A549 (cell line): Measurements from ENCODE around the gene CACNA1E. TPM values are rescaled to one million over a fixed set of nuclear protein-coding genes. Genes with fewer than 3 reads are reported as not detected.

Experiments used
- ATAC-seq, 2 experiments: fragments of 200-7000 bp in 1 of 2; fragments of >200 bp in 1 of 2; cut with Nextera tagmentation in 1 of 2; cut with Tn5 transposase in 1 of 2; 3 replicates each; pipeline versions ENCODE4 v1.8.0 to v1.9.1; 2018 to 2020; ENCODE audit warnings: mild to moderate bottlenecking in 1 of 2, moderate library complexity in 1 of 2
- CTCF ChIA-PET: fragments of 300-600 bp; sonication (Branson Sonifier 250); formaldehyde crosslinking; extraction: SDS; loops from one replicate; lab custom pipeline; 2021; ENCODE audit warnings: antibody characterized with exemption, inconsistent platforms; lab: Yijun Ruan, JAX
- POLR2A ChIA-PET: fragments of 350-600 bp; formaldehyde crosslinking; extraction: SDS; loops from one replicate; lab custom pipeline; 2021; ENCODE audit warnings: antibody characterized with exemption, inconsistent platforms; lab: Yijun Ruan, JAX
- DNase-seq, 2 experiments: peaks; one replicate each; pipeline versions ENCODE4 v3.0.0 to v3.0.0-alpha.2; 2011 to 2016; ENCODE audit warnings: low read depth in 1 of 2, low spot score in 1 of 2
- FAIRE-seq: peaks from 2 replicates; lab custom pipeline; 2011; peaks lifted over from hg19 to GRCh38; lab: Jason Lieb, UNC
- H3K27ac ChIP-seq, 2 experiments: fragments of >200 bp; sonication (Bioruptor Twin); formaldehyde crosslinking; 3 replicates each; pipeline ENCODE4 v1.5.1; 2016 to 2017
- H3K4me1 ChIP-seq: fragments of >200 bp; sonication (Bioruptor Twin); formaldehyde crosslinking; 3 replicates; pipeline ENCODE4 v1.6.1; 2016
- H3K4me2 ChIP-seq: fragments of >200 bp; sonication (Bioruptor Twin); formaldehyde crosslinking; 3 replicates; pipeline ENCODE4 v1.6.1; 2016
- H3K4me3 ChIP-seq: fragments of >200 bp; sonication (Bioruptor Twin); formaldehyde crosslinking; 3 replicates; pipeline ENCODE4 v1.5.1; 2016
- H3K9me3 ChIP-seq: fragments of >200 bp; sonication (Bioruptor Twin); formaldehyde crosslinking; 3 replicates; pipeline ENCODE4 v1.6.1; 2016
- CBX8 ChIP-seq: fragments of 200-600 bp; sonication (generic); IDR thresholded peaks from 2 replicates; pipeline ENCODE4 v1.6.1; 2016
- CEBPB ChIP-seq, 2 experiments: fragments of >200 bp in 1 of 2; sonication (Bioruptor Twin) in 1 of 2; formaldehyde crosslinking in 1 of 2; IDR thresholded peaks; 2 replicates each; pipeline ENCODE4 v1.6.1; 2012 to 2016
- CHD4 ChIP-seq: fragments of 200-600 bp; sonication (generic); IDR thresholded peaks from 2 replicates; pipeline ENCODE4 v1.6.1; 2016; ENCODE audit warnings: antibody characterized with exemption, mild to moderate bottlenecking, borderline replicate concordance
- EHMT2 ChIP-seq: fragments of 200-600 bp; sonication (generic); IDR thresholded peaks from 2 replicates; pipeline ENCODE4 v1.6.1; 2016; ENCODE audit warnings: antibody characterized with exemption, low read depth, mild to moderate bottlenecking, moderate library complexity
- ELK1 ChIP-seq: fragments of 150-350 bp; IDR thresholded peaks from 2 replicates; pipeline ENCODE4 v1.6.1; 2014; ENCODE audit warnings: low read depth, mild to moderate bottlenecking, low read length
- FOSL2 ChIP-seq, 2 experiments: fragments of 450-650 bp in 1 of 2; fragments of >200 bp in 1 of 2; sonication (Bioruptor Twin) in 1 of 2; formaldehyde crosslinking; IDR thresholded peaks; 2 replicates each; pipeline versions ENCODE4 v1.5.0 to v1.6.1; 2016 to 2020; ENCODE audit warnings: mild to moderate bottlenecking in 1 of 2, moderate library complexity in 1 of 2
- HOXB5 ChIP-seq: fragments of 250-450 bp; sonication (Bioruptor Pico); IDR thresholded peaks from 2 replicates; pipeline ENCODE4 v1.5.0; 2020; ENCODE audit warnings: mild to moderate bottlenecking, moderate library complexity
- KDM1A ChIP-seq: fragments of 200-600 bp; sonication (generic); IDR thresholded peaks from 2 replicates; pipeline ENCODE4 v1.6.1; 2016; ENCODE audit warnings: low read depth, mild to moderate bottlenecking
- KDM5A ChIP-seq: fragments of 200-600 bp; sonication (generic); IDR thresholded peaks from 2 replicates; pipeline ENCODE4 v1.6.1; 2016; ENCODE audit warnings: antibody characterized with exemption, mild to moderate bottlenecking
- MAZ ChIP-seq: fragments of 150-350 bp; IDR thresholded peaks from 2 replicates; pipeline ENCODE4 v1.6.1; 2014; ENCODE audit warnings: antibody characterized with exemption, low read depth, low read length, borderline replicate concordance
- NR3C1 ChIP-seq: fragments of >200 bp; sonication (Bioruptor Twin); formaldehyde crosslinking; IDR thresholded peaks from 3 replicates; pipeline ENCODE4 v1.6.1; 2017
- PHF8 ChIP-seq: fragments of 200-600 bp; sonication (generic); IDR thresholded peaks from 2 replicates; pipeline ENCODE4 v1.6.1; 2016; ENCODE audit warnings: low read depth, mild to moderate bottlenecking, antibody characterized with exemption, moderate library complexity, borderline replicate concordance
- POLR2AphosphoS2 ChIP-seq: conservative IDR thresholded peaks from 2 replicates; pipeline ENCODE4 v1.6.1; 2012; ENCODE audit warnings: low read length, improper control_type of control experiment, inconsistent platforms
- RAD21 ChIP-seq, 2 experiments: fragments of >200 bp in 1 of 2; sonication (Bioruptor Twin) in 1 of 2; formaldehyde crosslinking in 1 of 2; IDR thresholded peaks in 1 of 2; conservative IDR thresholded peaks in 1 of 2; 2 replicates in 1 of 2; 3 replicates in 1 of 2; pipeline ENCODE4 v1.6.1; 2012 to 2018; ENCODE audit warnings: inconsistent platforms in 1 of 2
- RCOR1 ChIP-seq: fragments of 150-350 bp; IDR thresholded peaks from 2 replicates; pipeline ENCODE4 v1.6.1; 2014; ENCODE audit warnings: antibody characterized with exemption, low read length, low read depth
- REST ChIP-seq: fragments of 200-600 bp; sonication (generic); IDR thresholded peaks from 2 replicates; pipeline ENCODE4 v1.6.1; 2016; ENCODE audit warnings: antibody characterized with exemption, mild to moderate bottlenecking, moderate library complexity
- RNF2 ChIP-seq: fragments of 200-600 bp; sonication (generic); IDR thresholded peaks from 2 replicates; pipeline ENCODE4 v1.6.1; 2016; ENCODE audit warnings: low read depth, mild to moderate bottlenecking, antibody characterized with exemption, moderate library complexity, borderline replicate concordance
- SMC3 ChIP-seq: fragments of >200 bp; sonication (Bioruptor Twin); formaldehyde crosslinking; IDR thresholded peaks from 3 replicates; pipeline ENCODE4 v1.6.1; 2018; ENCODE audit warnings: inconsistent platforms
- SREBF2 ChIP-seq: fragments of 450-650 bp; IDR thresholded peaks from 2 replicates; pipeline ENCODE4 v1.6.1; 2014; ENCODE audit warnings: mild to moderate bottlenecking, moderate library complexity
- TP53 ChIP-seq: fragments of 250-450 bp; sonication (Bioruptor Pico); IDR thresholded peaks from 2 replicates; pipeline ENCODE4 v1.5.0; 2021; ENCODE audit warnings: mild to moderate bottlenecking, moderate library complexity
- ZC3H11A ChIP-seq: fragments of 450-650 bp; IDR thresholded peaks from 2 replicates; pipeline ENCODE4 v1.6.1; 2014; ENCODE audit warnings: antibody characterized with exemption, mild to moderate bottlenecking
- ZSCAN20 ChIP-seq: fragments of 250-450 bp; sonication (Bioruptor Pico); IDR thresholded peaks from 2 replicates; pipeline ENCODE4 v1.8.0; 2022; ENCODE audit warnings: mild to moderate bottlenecking, moderate library complexity
- WGBS: methylation state at CpG from one replicate; pipeline ENCODE4 v1.1.6; 2017; ENCODE audit errors: missing lambda C conversion rate; 5-methylcytosine and 5-hydroxymethylcytosine counted together
- polyA plus RNA-seq, 4 experiments: library from polyadenylated mRNA; depleted of rRNA in 3 of 4; stranded (reverse); fragments of >200 nt; fragmentation: RNase III in 1 of 4; extraction: RNeasy Plus Mini Kit Qiagen cat#74134 plus additional on column Dnase treatment in 1 of 4; gene quantifications; 2 replicates in 3 of 4; 3 replicates in 1 of 4; pipeline ENCODE4 v1.2.3, GENCODE V29; 2011 to 2017
- TF ChIP-seq, protein P1 (sequence below): fragments of 250-450 bp; sonication (Bioruptor Pico); IDR thresholded peaks from 2 replicates; pipeline ENCODE4 v1.5.0; 2020; ENCODE audit warnings: low read depth, mild to moderate bottlenecking, moderate library complexity
- TF ChIP-seq, protein P2 (sequence below): IDR thresholded peaks from 2 replicates; pipeline ENCODE4 v1.6.1; 2012
- TF ChIP-seq, protein P3 (sequence below): IDR thresholded peaks from 2 replicates; pipeline ENCODE4 v1.6.1; 2012

The CACNA1E gene
- polyA plus RNA-seq, 2 of the 4 experiments (the other 2 are of a cell fraction): 0.01 TPM; not detected in 1

GRCh38 chr1:181817091-181817490, 333.8 kb downstream of the CACNA1E start:
- Histone ChIP-seq H3K4me1 (no peaks in the 10 kb centered on the region), H3K4me2 (no peak overlapping the region), H3K9me3 (no peaks in the 10 kb centered on the region), H3K27ac (no peak overlapping the region), H3K4me3 (no peak overlapping the region)
- CTCF ChIA-PET: interaction anchor here (0.8 kb wide), 1 partner anchor 11 kb away, joined by 3 read pairs; no protein-coding TSS in a partner anchor
- DNase-seq: no peak
- FAIRE-seq: no peak
- POLR2A ChIA-PET: no interaction called here
- TF ChIP-seq SREBF2 (no peak), NR3C1 (no peak), CEBPB (IDR thresholded peaks at IDR 0.05) (no peak), KDM5A (no peak), CHD4 (no peak), CBX8 (no peak), EHMT2 (no peak), ZSCAN20 (CRISPR knock-in tag) (no peak), ELK1 (no peak), ZC3H11A (no peak), RCOR1 (no peak), PHF8 (no peak)
- TF ChIP-seq, protein P1, sequence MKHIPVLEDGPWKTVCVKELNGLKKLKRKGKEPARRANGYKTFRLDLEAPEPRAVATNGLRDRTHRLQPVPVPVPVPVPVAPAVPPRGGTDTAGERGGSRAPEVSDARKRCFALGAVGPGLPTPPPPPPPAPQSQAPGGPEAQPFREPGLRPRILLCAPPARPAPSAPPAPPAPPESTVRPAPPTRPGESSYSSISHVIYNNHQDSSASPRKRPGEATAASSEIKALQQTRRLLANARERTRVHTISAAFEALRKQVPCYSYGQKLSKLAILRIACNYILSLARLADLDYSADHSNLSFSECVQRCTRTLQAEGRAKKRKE (CRISPR knock-in tag): no peak
- TF ChIP-seq, protein P2, sequence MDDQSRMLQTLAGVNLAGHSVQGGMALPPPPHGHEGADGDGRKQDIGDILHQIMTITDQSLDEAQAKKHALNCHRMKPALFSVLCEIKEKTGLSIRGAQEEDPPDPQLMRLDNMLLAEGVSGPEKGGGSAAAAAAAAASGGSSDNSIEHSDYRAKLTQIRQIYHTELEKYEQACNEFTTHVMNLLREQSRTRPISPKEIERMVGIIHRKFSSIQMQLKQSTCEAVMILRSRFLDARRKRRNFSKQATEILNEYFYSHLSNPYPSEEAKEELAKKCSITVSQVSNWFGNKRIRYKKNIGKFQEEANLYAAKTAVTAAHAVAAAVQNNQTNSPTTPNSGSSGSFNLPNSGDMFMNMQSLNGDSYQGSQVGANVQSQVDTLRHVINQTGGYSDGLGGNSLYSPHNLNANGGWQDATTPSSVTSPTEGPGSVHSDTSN: no peak
- no peak for ATAC-seq

DNA sequence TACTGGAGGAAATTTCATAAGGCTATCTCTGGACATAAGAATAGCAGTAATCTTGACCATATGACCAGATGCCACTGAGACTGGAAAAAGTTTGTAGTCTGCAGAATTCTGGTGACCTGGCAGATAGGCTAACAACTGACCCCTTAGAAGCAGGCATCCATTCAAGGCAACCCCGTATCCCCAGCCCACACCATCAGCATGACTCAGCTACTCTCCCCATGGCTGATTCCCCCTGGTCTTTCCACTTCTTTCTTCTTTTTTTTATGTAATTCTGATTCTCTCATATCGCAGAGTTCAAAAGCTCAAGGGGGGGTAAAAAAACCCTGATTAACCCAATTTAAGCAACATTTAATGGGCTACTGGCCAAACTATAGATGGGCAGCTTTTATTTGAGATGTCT, 335.1 kb downstream of the CACNA1E start:
- no peak for FAIRE-seq
- CTCF ChIA-PET: no interaction called here
- 47% methylated on average over 2 of the region's 2 CpGs for WGBS

DNA sequence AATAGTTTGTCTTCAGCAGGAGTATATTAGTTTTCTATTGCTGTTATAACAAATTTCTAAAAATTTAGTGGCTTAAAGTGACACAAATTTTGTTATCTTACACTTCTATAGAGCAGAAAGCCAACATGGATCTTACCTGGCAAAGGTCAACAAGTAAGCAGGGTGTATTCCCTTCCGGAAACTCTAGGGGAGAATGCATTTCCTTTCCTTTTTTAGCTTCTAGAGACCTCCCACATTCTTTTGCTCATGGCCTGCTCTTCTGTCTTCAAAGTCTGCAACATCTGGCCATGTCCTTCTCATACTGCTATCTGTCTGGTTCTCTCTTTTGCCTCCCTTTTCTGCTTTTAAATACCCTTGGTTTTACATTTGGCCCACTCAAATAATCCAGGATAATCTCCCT, 335.6 kb downstream of the CACNA1E start:
- no peak overlapping the region for H3K4me3 ChIP-seq
- WGBS: 27% methylated on average over 1 of the region's 1 CpG
- no peaks in the 10 kb centered on the region for H3K9me3 ChIP-seq
- no peaks in the 10 kb centered on the region for H3K4me1 ChIP-seq
- ChIA-PET CTCF (no interaction called here), POLR2A (no interaction called here)
- DNase-seq (no peak), FAIRE-seq (no peak), ATAC-seq (no peak)
- no peak for TF ChIP-seq CEBPB (IDR thresholded peaks at IDR 0.05)
- no peak for TF ChIP-seq HOXB5 (CRISPR knock-in tag)
- no peak for TF ChIP-seq REST
- TF ChIP-seq EHMT2: no peak
- TF ChIP-seq ELK1: no peak
- TF ChIP-seq FOSL2 (IDR thresholded peaks at IDR 0.05): no peak
- TF ChIP-seq FOSL2 (CRISPR knock-in tag; IDR thresholded peaks at IDR 0.05): no peak
- TF ChIP-seq RNF2: no peak
- TF ChIP-seq, protein P3, sequence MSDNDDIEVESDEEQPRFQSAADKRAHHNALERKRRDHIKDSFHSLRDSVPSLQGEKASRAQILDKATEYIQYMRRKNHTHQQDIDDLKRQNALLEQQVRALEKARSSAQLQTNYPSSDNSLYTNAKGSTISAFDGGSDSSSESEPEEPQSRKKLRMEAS: no peak
- TF ChIP-seq RCOR1: no peak
- TF ChIP-seq TP53 (CRISPR knock-in tag): no peak
- TF ChIP-seq MAZ: no peak
- no peak overlapping the region for H3K27ac ChIP-seq
- no peak overlapping the region for H3K4me2 ChIP-seq

More for the DNA sequence above, 335.1 kb downstream of the CACNA1E start:
- H3K27ac ChIP-seq: no peak overlapping the region
- DNase-seq: no peak
- no peak for ATAC-seq
- TF ChIP-seq KDM1A (no peak), RAD21 (conservative IDR thresholded peaks at IDR 0.05 in 1 of 2, IDR thresholded peaks at IDR 0.05 in 1 of 2) (no peak), POLR2AphosphoS2 (no peak), SMC3 (no peak), NR3C1 (no peak)
- no peak overlapping the region for H3K4me3 ChIP-seq
- no peak overlapping the region for H3K4me2 ChIP-seq
- POLR2A ChIA-PET: no interaction called here
- H3K9me3 ChIP-seq: no peaks in the 10 kb centered on the region
- H3K4me1 ChIP-seq: no peaks in the 10 kb centered on the region
